Peyer's patch (tissue), 4 donors: Measurements from ENCODE around the gene ASPSCR1.

Experiments
- POLR2A ChIP-seq, 2 donors: fragments of 450-650 bp; IDR thresholded peaks; one replicate each; pipeline ENCODE4 v1.5.1; 2017; ENCODE audit warnings: antibody characterized with exemption in 2 of 2, mild to moderate bottlenecking in 2 of 2, moderate library complexity in 2 of 2
- TF ChIP-seq, protein P1 (sequence below), 6 experiments: fragments of 450-650 bp in 4 of 6; fragments of 200-600 bp in 2 of 6; sonication (generic) in 1 of 6; IDR thresholded peaks; one replicate each; pipeline ENCODE4 v1.5.1; 2017 to 2019; ENCODE audit warnings: antibody characterized with exemption in 6 of 6, mild to moderate bottlenecking in 3 of 6, moderate library complexity in 1 of 6

DNA sequence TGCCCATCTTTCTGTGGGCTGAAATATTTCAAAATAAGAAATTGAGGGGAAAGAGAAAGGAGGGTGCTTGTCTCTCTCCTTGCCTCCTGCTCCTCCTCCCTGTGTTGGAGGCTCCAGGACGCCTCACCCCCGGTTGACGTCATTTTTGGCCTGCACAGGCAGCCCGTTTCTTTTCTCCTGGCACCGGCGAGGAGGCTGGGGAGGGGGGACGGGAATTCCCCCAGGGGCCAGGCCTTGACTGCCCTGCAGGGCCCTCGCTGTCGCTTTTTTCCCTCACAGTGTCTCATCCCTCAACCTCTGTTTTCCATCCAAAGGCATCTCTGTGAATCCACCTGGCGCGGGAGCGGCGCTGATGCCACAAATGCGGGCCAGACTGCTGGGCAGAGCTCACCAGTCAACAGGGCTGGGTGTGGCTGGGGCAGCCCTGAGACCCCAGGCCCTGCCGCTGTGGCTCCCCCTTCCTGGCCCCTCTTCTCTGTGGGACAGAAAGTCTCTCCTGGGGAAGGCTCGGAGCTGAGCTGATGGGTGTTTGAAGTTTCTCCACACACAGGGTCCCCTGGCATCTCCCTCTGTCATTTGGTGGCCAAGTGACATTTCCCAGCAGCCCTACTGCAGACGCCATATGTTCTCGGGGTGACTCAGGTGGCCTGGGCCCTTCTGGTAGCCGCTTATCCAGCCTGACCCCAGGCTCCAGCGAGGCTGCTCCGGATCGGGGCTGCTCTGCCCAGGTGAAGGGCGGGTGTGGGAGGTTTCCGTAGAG, 29.2 kb downstream of the ASPSCR1 start:
- TF ChIP-seq, protein P1, sequence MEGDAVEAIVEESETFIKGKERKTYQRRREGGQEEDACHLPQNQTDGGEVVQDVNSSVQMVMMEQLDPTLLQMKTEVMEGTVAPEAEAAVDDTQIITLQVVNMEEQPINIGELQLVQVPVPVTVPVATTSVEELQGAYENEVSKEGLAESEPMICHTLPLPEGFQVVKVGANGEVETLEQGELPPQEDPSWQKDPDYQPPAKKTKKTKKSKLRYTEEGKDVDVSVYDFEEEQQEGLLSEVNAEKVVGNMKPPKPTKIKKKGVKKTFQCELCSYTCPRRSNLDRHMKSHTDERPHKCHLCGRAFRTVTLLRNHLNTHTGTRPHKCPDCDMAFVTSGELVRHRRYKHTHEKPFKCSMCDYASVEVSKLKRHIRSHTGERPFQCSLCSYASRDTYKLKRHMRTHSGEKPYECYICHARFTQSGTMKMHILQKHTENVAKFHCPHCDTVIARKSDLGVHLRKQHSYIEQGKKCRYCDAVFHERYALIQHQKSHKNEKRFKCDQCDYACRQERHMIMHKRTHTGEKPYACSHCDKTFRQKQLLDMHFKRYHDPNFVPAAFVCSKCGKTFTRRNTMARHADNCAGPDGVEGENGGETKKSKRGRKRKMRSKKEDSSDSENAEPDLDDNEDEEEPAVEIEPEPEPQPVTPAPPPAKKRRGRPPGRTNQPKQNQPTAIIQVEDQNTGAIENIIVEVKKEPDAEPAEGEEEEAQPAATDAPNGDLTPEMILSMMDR (IDR thresholded peaks at IDR 0.05): no peak
- TF ChIP-seq POLR2A (IDR thresholded peaks at IDR 0.05): no peak
